KOPT-K1 (cell line): Measurements from ENCODE around the gene SELPLG.

ENCODE experiments used
- H3K27ac ChIP-seq: fragments of 200-600 bp; sonication (generic); 2 replicates; pipeline ENCODE4 v1.5.1; 2016; ENCODE audit warnings: antibody characterized with exemption, mild to moderate bottlenecking, low read depth, low read length; ENCODE audit not compliant: poor library complexity, severe bottlenecking
- H3K36me3 ChIP-seq: fragments of 200-600 bp; sonication (generic); 2 replicates; pipeline ENCODE4 v1.5.1; 2017; ENCODE audit warnings: antibody characterized with exemption, mild to moderate bottlenecking, low read length, moderate library complexity; ENCODE audit not compliant: insufficient read depth
- H3K9me3 ChIP-seq: fragments of 200-600 bp; sonication (generic); 2 replicates; pipeline ENCODE4 v1.5.1; 2017; ENCODE audit warnings: antibody characterized with exemption, low read length, mild to moderate bottlenecking; ENCODE audit not compliant: insufficient read depth, poor library complexity, severe bottlenecking

Gene SELPLG

GRCh38 chr12:108589028-108589839, 44.5 kb downstream of the SELPLG start:
- H3K9me3 ChIP-seq = no peaks in the 10 kb centered on the region
- H3K27ac ChIP-seq = no peak overlapping the region
- no peaks in the 10 kb centered on the region for H3K36me3 ChIP-seq

GRCh38 chr12:108587826-108588225, 45.9 kb downstream of the SELPLG start:
- no peaks in the 10 kb centered on the region for H3K36me3 ChIP-seq

GRCh38 chr12:108586306-108586705, 47.4 kb downstream of the SELPLG start:
- Histone ChIP-seq H3K27ac (no peak overlapping the region), H3K36me3 (no peaks in the 10 kb centered on the region), H3K9me3 (no peaks in the 10 kb centered on the region)

More at GRCh38 chr12:108587826-108588225, 45.9 kb downstream of the SELPLG start:
- Histone ChIP-seq H3K27ac (no peak overlapping the region), H3K9me3 (no peaks in the 10 kb centered on the region)

DNA sequence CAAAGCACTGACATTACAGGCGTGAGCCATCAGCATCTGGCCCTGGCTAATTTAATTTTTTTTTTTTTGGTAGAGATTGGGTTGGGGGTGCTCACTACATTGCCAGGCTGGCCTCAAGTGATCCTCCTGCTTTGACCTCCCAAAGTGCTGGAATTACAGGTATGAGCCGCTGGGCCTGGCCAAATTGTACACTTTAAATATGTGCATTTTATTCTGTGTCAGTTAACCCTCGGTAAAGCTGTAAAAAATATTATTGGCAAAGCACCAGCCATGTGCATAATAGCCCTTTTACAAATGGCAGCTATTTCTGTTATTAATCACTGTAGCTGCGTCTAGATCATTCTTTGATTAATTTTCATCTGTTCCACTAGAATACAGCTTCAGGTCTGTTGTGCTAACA, 47.8 kb downstream of the SELPLG start:
- no peaks in the 10 kb centered on the region for H3K9me3 ChIP-seq
- no peak overlapping the region for H3K27ac ChIP-seq
- H3K36me3 ChIP-seq = no peaks in the 10 kb centered on the region

GRCh38 chr12:108584456-108585065, 49.1 kb downstream of the SELPLG start:
- Histone ChIP-seq H3K9me3 (no peaks in the 10 kb centered on the region), H3K27ac (no peak overlapping the region), H3K36me3 (no peaks in the 10 kb centered on the region)

DNA sequence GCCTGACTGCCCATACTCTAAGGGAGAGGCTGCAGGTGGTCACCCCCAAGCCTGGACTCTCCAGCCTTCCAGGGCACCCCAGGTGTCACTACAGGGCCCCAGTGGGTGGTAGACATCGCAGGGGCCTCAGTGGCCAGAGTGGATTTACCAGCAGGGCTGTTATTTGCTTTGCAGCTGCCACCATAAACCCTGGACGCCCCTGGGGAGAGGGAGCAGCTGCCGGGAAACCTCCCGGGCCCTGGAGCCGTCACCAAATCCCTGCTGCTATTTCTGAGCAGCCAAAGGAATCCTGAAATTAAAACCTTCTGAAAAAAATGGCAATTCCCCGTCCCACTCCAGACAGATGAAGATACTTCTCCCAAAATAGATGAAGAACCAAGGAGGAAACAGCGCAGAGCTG, 49.7 kb downstream of the SELPLG start:
- Histone ChIP-seq H3K36me3 (no peaks in the 10 kb centered on the region), H3K27ac (no peak overlapping the region), H3K9me3 (no peaks in the 10 kb centered on the region)

GRCh38 chr12:108582978-108583770, 50.5 kb downstream of the SELPLG start:
- no peak overlapping the region for H3K27ac ChIP-seq
- no peaks in the 10 kb centered on the region for H3K36me3 ChIP-seq
- no peaks in the 10 kb centered on the region for H3K9me3 ChIP-seq

DNA sequence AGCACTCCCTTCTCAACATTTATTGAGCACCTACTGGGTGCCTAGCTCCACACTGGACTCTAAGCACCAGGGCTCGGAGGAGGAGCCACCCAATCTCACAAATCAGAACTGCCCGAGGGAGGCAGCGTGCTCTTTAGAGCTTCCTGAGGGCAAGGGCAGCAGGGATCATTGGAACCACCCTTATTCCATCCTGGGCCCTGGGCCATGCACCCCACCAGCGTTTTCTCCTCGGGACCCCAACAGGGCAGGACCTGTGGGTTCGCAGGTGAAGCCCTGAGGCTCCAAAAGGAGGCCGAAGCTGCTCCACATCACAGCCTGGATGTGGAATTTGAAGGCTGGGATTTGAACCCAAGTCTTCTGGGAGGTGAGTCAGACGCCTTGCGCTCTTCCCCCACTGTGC, 51.2 kb downstream of the SELPLG start:
- no peaks in the 10 kb centered on the region for H3K36me3 ChIP-seq
- no peaks in the 10 kb centered on the region for H3K9me3 ChIP-seq
- H3K27ac ChIP-seq = no peak overlapping the region

- H3K27ac ChIP-seq = no peak overlapping the region
- no peaks in the 10 kb centered on the region for H3K36me3 ChIP-seq
- no peaks in the 10 kb centered on the region for H3K9me3 ChIP-seq
Observed at GRCh38 chr12:108581311-108582227, 52.1 kb downstream of the SELPLG start.

- H3K27ac ChIP-seq = no peak overlapping the region
- no peaks in the 10 kb centered on the region for H3K36me3 ChIP-seq
- no peaks in the 10 kb centered on the region for H3K9me3 ChIP-seq
Observed at GRCh38 chr12:108580531-108580930, 53.2 kb downstream of the SELPLG start.

GRCh38 chr12:108578813-108579212, 54.9 kb downstream of the SELPLG start:
- Histone ChIP-seq H3K9me3 (no peaks in the 10 kb centered on the region), H3K27ac (no peak overlapping the region), H3K36me3 (no peaks in the 10 kb centered on the region)

DNA sequence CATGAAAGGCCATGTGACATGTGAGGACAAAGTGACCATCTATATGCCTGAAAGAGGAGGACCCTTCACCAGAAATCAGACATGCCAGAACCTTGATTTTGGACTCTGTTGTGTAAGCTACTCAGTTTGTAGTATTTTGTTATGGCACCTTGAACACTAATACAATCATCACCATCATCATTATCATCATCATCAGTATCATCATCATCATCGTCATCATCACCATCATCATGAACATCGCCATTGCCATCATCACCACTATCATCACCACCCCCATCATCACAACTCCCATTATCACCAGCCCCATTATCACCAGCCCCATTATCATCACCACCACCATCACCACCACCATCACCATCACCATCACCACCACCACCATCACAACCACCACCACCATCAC, 55.4 kb downstream of the SELPLG start:
- Histone ChIP-seq H3K27ac (no peak overlapping the region), H3K36me3 (no peaks in the 10 kb centered on the region), H3K9me3 (no peaks in the 10 kb centered on the region)

DNA sequence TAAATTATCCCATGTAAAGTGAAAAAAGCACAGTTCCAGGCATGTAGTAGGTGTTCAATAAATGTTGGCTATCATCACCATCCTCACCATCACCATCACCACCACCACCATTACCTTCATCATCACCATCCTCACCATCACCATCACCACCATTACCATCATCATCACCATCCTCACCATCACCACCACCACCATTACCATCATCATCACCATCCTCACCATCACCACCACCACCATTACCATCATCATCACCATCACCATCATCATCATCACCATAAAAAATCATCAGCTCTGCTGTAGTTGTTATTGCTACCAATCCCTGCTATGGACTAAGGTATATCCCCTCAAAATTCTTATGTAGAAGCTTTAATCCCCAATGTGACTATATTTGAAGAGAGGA, 56.2 kb downstream of the SELPLG start:
- Histone ChIP-seq H3K36me3 (no peaks in the 10 kb centered on the region), H3K9me3 (no peaks in the 10 kb centered on the region), H3K27ac (no peak overlapping the region)

DNA sequence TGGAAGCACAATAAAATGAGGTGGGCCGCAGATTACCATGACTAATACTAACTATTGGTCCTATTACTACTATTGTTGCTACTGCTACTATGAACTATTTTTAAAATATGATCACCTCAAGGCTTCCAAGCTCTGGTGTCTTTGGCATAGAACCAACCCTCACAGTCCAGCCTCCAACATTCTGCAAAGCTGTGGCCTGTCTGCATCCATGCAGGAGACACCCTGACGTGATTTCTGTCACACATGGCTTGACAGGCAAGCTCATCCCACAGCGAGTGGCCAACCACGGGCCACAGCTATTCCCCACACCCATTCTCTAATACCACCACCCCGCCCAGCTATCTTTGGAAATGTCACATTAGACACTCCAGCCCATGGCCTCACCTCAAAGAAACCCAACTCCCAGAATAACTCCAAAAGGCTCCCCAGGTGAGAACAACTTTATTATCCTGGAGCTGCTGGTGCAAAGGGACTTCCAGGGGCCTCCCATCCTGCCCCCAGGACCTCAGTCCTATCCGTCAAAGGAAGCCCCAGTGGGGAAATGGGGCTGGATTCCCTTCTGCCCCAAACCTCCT, 56.9 kb downstream of the SELPLG start:
- no peak overlapping the region for H3K27ac ChIP-seq
- H3K9me3 ChIP-seq = no peaks in the 10 kb centered on the region
- no peaks in the 10 kb centered on the region for H3K36me3 ChIP-seq
